Peyer's patch (tissue), 4 donors: ENCODE measurements around the gene INKA2.

ENCODE experiments used
- POLR2A ChIP-seq, 2 donors: fragments of 450-650 bp; IDR thresholded peaks; one replicate each; pipeline ENCODE4 v1.5.1; 2017; ENCODE audit warnings: antibody characterized with exemption in 2 of 2, mild to moderate bottlenecking in 2 of 2, moderate library complexity in 2 of 2
- TF ChIP-seq, protein P1 (sequence below), 6 experiments: fragments of 450-650 bp in 4 of 6; fragments of 200-600 bp in 2 of 6; sonication (generic) in 1 of 6; IDR thresholded peaks; one replicate each; pipeline ENCODE4 v1.5.1; 2017 to 2019; ENCODE audit warnings: antibody characterized with exemption in 6 of 6, mild to moderate bottlenecking in 3 of 6, moderate library complexity in 1 of 6

GRCh38 chr1:111720274-111720976 is 18.8 kb downstream of the INKA2 start:
- no peak for TF ChIP-seq POLR2A (IDR thresholded peaks at IDR 0.05)
- TF ChIP-seq, protein P1, sequence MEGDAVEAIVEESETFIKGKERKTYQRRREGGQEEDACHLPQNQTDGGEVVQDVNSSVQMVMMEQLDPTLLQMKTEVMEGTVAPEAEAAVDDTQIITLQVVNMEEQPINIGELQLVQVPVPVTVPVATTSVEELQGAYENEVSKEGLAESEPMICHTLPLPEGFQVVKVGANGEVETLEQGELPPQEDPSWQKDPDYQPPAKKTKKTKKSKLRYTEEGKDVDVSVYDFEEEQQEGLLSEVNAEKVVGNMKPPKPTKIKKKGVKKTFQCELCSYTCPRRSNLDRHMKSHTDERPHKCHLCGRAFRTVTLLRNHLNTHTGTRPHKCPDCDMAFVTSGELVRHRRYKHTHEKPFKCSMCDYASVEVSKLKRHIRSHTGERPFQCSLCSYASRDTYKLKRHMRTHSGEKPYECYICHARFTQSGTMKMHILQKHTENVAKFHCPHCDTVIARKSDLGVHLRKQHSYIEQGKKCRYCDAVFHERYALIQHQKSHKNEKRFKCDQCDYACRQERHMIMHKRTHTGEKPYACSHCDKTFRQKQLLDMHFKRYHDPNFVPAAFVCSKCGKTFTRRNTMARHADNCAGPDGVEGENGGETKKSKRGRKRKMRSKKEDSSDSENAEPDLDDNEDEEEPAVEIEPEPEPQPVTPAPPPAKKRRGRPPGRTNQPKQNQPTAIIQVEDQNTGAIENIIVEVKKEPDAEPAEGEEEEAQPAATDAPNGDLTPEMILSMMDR (IDR thresholded peaks at IDR 0.05) = no peak
